Measurements from ENCODE around the gene PDZD7.

DNA sequence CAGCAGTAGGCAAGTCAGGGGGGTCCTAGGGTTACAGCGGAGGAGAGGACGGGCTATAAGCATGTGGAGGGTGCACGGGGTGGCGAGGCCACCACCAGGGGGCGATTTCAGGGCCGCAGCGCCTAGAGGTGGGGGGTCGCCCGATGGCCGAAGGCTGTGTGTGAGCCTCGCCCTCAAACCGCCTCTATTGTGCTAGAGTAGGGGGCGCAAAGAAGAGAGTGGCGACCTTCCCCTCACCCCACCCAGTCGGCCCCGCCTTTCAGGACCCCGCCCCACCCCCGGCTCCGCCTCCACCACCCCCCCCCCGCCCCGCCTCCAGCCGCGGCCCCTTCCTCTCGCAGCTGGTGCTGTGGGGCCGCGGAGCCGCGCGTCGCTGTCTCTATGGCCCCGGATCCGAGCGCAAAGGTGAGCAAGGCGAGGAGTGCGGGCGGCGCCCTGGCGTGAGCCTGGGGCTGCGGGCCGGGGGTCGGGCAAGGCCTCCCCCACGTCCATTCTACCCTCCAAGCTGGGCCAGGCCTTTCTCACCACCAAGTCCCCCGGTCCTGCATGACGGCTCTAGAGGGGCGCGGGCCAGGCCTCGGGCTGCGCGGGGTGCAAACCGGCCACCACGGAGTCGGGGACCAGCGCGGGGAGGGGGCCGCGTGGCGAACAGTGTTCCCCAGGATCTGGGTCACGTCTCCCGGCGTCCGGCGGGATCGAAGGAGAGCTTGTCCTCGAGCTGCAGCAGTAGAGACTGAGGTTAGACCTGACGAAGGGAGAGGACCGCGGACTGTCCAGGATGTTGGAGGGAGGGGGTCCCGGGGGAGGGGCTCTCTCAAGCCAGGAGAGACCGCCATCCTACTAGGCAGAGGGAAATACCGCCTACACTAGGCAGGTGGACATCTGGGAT, 61.5 kb downstream of the PDZD7 start, which contains the start of gene SEMA4G:
- TF ChIP-seq CTCF (IDR thresholded peaks at IDR 0.05; ENCODE audit: low read length) (peak; percentile 70), EZH2 (optimal IDR thresholded peaks at IDR 0.05; ENCODE audit: low read depth, low read length) (no peak)
